Measurements from ENCODE around the gene ZZZ3. TPM values are rescaled to one million over a fixed set of nuclear protein-coding genes. Genes with fewer than 3 reads are reported as not detected.

ZZZ3 gene
- total and polyA plus RNA-seq, 10 donors, result 10.2 to 85.3 (median 48.7) TPM

DNA sequence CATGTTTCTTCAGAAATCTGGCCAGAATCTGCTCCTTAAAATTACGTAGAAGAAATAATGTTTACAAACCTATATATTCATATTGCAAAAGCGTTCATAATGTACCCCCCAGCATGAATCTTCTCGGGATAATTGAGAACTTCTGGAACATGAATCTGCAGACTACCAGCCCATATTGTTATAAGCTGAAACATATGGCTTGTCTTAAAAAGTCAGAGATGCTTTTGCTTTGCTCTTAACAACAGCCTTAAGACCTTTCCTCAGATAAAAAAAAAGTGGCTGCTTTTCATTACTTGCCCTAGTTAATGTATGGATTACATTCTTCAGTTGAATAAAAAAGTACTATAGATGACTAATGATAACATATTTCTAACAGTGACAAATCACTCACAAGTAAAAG lies 15.0 kb upstream of the ZZZ3 start:
- Histone ChIP-seq H3K4me3 (no peak overlapping the region), H3K4me1 (no peaks in the 10 kb centered on the region), H3K36me3 (peaks cover 0 to 92% (median 38%) of the 10 kb centered on the region in 6 donors), H3K27me3 (replicated peaks in 1 of 7) (no peaks in the 10 kb centered on the region), H3K9me3 (peaks cover 0 to 6% (median 2%) of the 10 kb centered on the region in 8 donors), H3K27ac (no peak overlapping the region)
- WGBS, 5 donors, result 93 to 99% (median 94%) methylated on average over 3 of the region's 3 CpGs
- intact Hi-C loops (cut with DNase I; ENCODE audit: low total_unique reads), result no loop called here
- DNase-seq, result no peak
- TF ChIP-seq POLR2AphosphoS5 (IDR thresholded peaks at IDR 0.05) (no peak), POLR2A (IDR thresholded peaks at IDR 0.05) (no peak)
- TF ChIP-seq, protein P1, sequence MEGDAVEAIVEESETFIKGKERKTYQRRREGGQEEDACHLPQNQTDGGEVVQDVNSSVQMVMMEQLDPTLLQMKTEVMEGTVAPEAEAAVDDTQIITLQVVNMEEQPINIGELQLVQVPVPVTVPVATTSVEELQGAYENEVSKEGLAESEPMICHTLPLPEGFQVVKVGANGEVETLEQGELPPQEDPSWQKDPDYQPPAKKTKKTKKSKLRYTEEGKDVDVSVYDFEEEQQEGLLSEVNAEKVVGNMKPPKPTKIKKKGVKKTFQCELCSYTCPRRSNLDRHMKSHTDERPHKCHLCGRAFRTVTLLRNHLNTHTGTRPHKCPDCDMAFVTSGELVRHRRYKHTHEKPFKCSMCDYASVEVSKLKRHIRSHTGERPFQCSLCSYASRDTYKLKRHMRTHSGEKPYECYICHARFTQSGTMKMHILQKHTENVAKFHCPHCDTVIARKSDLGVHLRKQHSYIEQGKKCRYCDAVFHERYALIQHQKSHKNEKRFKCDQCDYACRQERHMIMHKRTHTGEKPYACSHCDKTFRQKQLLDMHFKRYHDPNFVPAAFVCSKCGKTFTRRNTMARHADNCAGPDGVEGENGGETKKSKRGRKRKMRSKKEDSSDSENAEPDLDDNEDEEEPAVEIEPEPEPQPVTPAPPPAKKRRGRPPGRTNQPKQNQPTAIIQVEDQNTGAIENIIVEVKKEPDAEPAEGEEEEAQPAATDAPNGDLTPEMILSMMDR (IDR thresholded peaks at IDR 0.05 in 8 of 11, conservative IDR thresholded peaks at IDR 0.05 in 3 of 11), result no peak

DNA sequence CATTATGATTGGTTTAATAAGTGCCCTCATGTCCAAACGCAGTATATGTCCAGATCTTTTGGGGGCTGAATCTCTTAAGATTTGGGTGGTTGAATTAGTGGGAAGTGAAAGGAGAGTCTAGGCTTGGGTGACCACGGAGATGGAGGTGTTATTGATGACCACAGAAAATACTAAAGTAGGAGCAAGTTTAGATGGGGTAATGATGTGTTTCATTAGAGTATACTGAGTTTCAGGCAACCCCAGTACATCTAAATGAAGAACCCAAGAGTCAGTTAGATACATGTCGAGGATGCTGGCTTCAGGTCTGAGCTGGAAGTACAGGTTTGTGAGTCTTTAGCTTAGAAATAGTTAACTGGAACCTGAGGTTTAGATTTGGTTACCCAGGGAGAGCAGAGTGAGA lies 6.5 kb upstream of the ZZZ3 start:
- Histone ChIP-seq H3K36me3 (peaks cover 0 to 40% (median 4%) of the 10 kb centered on the region in 6 donors), H3K27me3 (replicated peaks in 1 of 7) (no peaks in the 10 kb centered on the region), H3K4me1 (peaks cover under 1 to 7% (median 4%) of the 10 kb centered on the region in 6 donors), H3K27ac (no peak overlapping the region), H3K4me3 (no peak overlapping the region), H3K9me3 (peaks cover 0 to 6% (median 0%) of the 10 kb centered on the region in 8 donors)
- 77 to 86% (median 84%) methylated on average over 3 of the region's 3 CpGs for WGBS, 5 donors
- no peak for DNase-seq
- intact Hi-C loops (cut with DNase I; ENCODE audit: low total_unique reads), result no loop called here
- TF ChIP-seq POLR2A (IDR thresholded peaks at IDR 0.05) (no peak), POLR2AphosphoS5 (IDR thresholded peaks at IDR 0.05) (no peak)
- TF ChIP-seq, protein P1 (IDR thresholded peaks at IDR 0.05 in 8 of 11, conservative IDR thresholded peaks at IDR 0.05 in 3 of 11), result no peak

DNA sequence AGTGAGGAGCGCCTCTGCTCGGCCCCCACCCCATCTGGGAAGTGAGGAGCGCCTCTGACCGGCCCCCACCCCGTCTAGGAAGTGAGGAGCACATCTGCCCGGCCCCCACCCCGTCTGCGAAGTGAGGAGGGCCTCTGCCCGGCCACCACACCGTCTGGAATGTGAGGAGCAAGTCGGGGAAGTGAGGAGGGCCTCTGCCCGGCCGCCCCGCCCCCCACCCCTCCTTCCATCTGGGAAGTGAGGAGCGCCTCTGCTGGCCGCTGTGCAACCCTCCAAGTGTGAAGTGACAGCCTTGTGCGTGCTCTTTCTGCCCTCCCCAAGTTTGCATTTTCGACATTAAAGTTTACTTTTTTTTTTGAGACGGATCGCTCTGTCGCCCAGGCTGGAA lies 5.1 kb upstream of the ZZZ3 start:
- DNase-seq, result peak; percentile 74
- Histone ChIP-seq H3K4me1 (peaks cover 4 to 13% (median 8%) of the 10 kb centered on the region in 6 donors), H3K27me3 (replicated peaks in 1 of 7) (no peaks in the 10 kb centered on the region), H3K9me3 (peaks cover 0 to 6% (median 0%) of the 10 kb centered on the region in 8 donors), H3K4me3 (peak overlapping the region in 6 of 8 donors; percentile 3 to 56 (median 22)), H3K27ac (peak overlapping the region in 1 of 8 donors; percentile 38), H3K36me3 (peaks cover 0 to 25% (median 3%) of the 10 kb centered on the region in 6 donors)
- intact Hi-C loops (cut with DNase I; ENCODE audit: low total_unique reads), result no loop called here
- 42 to 67% (median 59%) methylated on average over 19 to 21 of the region's 21 CpGs for WGBS, 5 donors
- TF ChIP-seq POLR2A (IDR thresholded peaks at IDR 0.05), result no peak
- TF ChIP-seq, protein P1 (IDR thresholded peaks at IDR 0.05 in 8 of 11, conservative IDR thresholded peaks at IDR 0.05 in 3 of 11), result peak in 5 of 11 experiments; percentile 10 to 50 (median 13)

DNA sequence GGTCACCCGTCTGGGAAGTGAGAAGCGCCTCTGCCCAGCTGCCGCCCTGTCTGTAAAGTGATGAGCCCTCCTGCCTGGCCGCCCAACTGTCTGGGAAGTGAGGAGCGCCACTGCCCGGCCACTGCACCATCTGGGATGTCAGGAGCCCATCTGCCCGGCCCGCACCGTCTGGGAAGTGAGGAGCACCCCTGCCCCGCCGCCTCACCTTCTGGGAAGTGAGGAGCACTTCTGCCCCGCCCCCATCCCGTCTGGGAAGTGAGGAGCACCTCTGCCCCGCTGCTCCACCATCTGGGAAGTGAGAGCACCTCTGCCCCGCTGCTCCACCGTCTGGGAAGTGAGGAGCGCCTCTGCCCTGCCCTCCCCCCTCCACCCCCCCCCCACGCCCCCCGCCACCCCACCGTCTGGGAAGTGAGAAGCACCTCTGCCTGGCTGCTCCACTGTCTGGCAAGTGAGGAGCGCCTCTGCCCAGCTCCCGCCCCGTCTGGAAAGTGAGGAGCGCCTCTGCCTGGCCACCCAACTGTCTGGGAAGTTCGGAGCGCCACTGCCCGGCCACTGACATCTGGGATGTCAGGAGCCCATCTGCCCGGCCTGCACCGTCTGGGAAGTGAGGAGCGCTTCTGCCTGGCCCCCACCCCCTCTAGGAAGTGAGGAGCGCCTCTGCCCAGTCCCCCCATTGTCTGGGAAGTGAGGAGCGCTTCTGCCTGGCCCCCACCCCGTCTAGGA lies 4.5 kb upstream of the ZZZ3 start:
- intact Hi-C loops (cut with DNase I; ENCODE audit: low total_unique reads), result no loop called here
- peak; percentile 75 for DNase-seq
- no peak for TF ChIP-seq POLR2A (IDR thresholded peaks at IDR 0.05)
- TF ChIP-seq, protein P1 (IDR thresholded peaks at IDR 0.05 in 8 of 11, conservative IDR thresholded peaks at IDR 0.05 in 3 of 11), result no peak
- no peak for TF ChIP-seq POLR2AphosphoS5 (IDR thresholded peaks at IDR 0.05)
- H3K27me3 ChIP-seq (replicated peaks in 1 of 7), result no peaks in the 10 kb centered on the region
- peaks cover 0 to 20% (median under 1%) of the 10 kb centered on the region in 6 donors for H3K36me3 ChIP-seq
- H3K27ac ChIP-seq, result peak overlapping the region in 1 of 8 donors; percentile 38
- peak overlapping the region in 2 of 8 donors; percentile 27 to 56 for H3K4me3 ChIP-seq
- peaks cover 4 to 16% (median 8%) of the 10 kb centered on the region in 6 donors for H3K4me1 ChIP-seq
- WGBS, 5 donors, result 90 to 93% (median 90%) methylated on average over 23 to 33 of the region's 33 CpGs
- H3K9me3 ChIP-seq, result peaks cover 0 to 2% (median 0%) of the 10 kb centered on the region in 8 donors

Data from spleen (tissue), 11 donors.